22Rv1 (cell line): ENCODE results near the gene INPP5A.

ENCODE experiments used
- ZFX ChIP-seq: fragments of 450-650 bp; IDR thresholded peaks from 2 replicates; pipeline ENCODE4 v1.6.1; 2017; ENCODE audit warnings: antibody characterized with exemption, borderline replicate concordance
- TF ChIP-seq, protein P1 (sequence below): fragments of 450-650 bp; IDR thresholded peaks from 2 replicates; pipeline ENCODE4 v1.5.1; 2017; ENCODE audit warnings: mild to moderate bottlenecking

DNA sequence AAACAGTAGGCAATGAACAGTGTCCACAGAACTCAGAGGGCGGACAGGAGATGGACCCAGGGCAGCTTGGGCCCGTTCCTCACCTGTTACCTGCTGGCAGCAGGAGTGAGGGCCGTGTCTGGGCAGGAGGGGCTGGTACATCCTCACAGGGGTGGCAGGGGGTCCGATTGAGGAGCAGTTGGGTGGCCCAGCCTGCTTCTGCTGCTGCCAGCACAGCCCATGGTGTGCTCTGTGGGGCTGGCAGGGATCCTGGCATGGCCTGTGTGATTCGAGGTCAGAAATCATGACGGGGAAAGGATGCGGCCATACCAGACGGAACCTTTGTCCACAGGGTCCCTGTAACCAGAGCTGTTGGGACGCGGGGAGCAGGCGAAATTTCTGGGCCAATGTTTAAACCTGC lies 49.6 kb downstream of the INPP5A start:
- TF ChIP-seq ZFX: no peak
- TF ChIP-seq, protein P1, sequence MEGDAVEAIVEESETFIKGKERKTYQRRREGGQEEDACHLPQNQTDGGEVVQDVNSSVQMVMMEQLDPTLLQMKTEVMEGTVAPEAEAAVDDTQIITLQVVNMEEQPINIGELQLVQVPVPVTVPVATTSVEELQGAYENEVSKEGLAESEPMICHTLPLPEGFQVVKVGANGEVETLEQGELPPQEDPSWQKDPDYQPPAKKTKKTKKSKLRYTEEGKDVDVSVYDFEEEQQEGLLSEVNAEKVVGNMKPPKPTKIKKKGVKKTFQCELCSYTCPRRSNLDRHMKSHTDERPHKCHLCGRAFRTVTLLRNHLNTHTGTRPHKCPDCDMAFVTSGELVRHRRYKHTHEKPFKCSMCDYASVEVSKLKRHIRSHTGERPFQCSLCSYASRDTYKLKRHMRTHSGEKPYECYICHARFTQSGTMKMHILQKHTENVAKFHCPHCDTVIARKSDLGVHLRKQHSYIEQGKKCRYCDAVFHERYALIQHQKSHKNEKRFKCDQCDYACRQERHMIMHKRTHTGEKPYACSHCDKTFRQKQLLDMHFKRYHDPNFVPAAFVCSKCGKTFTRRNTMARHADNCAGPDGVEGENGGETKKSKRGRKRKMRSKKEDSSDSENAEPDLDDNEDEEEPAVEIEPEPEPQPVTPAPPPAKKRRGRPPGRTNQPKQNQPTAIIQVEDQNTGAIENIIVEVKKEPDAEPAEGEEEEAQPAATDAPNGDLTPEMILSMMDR: no peak
